OCI-LY7 (cell line): Measurements from ENCODE around the gene FFAR4.

Experiments used
- CTCF ChIP-seq: fragments of 200-600 bp; sonication (generic); conservative IDR thresholded peaks from 2 replicates; pipeline ENCODE4 v1.5.1; 2014; ENCODE audit warnings: mild to moderate bottlenecking, antibody characterized with exemption, low read length, moderate library complexity, mixed read lengths
- EZH2phosphoT487 ChIP-seq: fragments of 200-600 bp; sonication (generic); IDR thresholded peaks from 2 replicates; pipeline ENCODE4 v1.6.1; 2018; ENCODE audit warnings: low read depth, borderline replicate concordance, mild to moderate bottlenecking, mixed run types, antibody characterized with exemption, low read length, moderate library complexity, mixed read lengths

- TF ChIP-seq CTCF (no peak), EZH2phosphoT487 (no peak)
These were observed 18.9 kb upstream of the FFAR4 start for GRCh38 chr10:93547522-93547921.
